Esophagus squamous epithelium (tissue), 5 donors: Measurements from ENCODE around the gene PBOV1. TPM values are rescaled to one million over a fixed set of nuclear protein-coding genes. Genes with fewer than 3 reads are reported as not detected.

Experiments
- DNase-seq: peaks from one replicate; lab custom pipeline; 2025; lab: John Stamatoyannopoulos, UW
- H3K27ac ChIP-seq, 4 donors: fragments of 200-600 bp; sonication (generic); one replicate each; pipeline ENCODE4 v1.5.1; 2016 to 2019; ENCODE audit warnings: mild to moderate bottlenecking in 1 of 4
- H3K27me3 ChIP-seq, 4 donors: fragments of 200-600 bp; sonication (generic); 1 replicate in 3 of 4; 2 replicates in 1 of 4; pipeline versions ENCODE4 v1.5.1 to v1.6.0; 2017 to 2021; ENCODE audit warnings: antibody characterized with exemption in 1 of 4
- H3K36me3 ChIP-seq, 3 donors: fragments of 200-600 bp; sonication (generic); one replicate each; pipeline ENCODE4 v1.5.1; 2016 to 2019
- H3K4me1 ChIP-seq, 3 donors: fragments of 200-600 bp; sonication (generic); one replicate each; pipeline ENCODE4 v1.5.1; 2017 to 2019
- H3K4me3 ChIP-seq, 4 donors: fragments of 200-600 bp; sonication (generic); 1 replicate in 3 of 4; 2 replicates in 1 of 4; pipeline ENCODE4 v1.5.1; 2016 to 2019; ENCODE audit warnings: mild to moderate bottlenecking in 2 of 4, moderate library complexity in 1 of 4
- H3K9me3 ChIP-seq, 3 donors: fragments of 200-600 bp; sonication (generic); one replicate each; pipeline ENCODE4 v1.5.1; 2016 to 2019
- CTCF ChIP-seq, 6 experiments: fragments of 450-650 bp in 4 of 6; fragments of 200-600 bp in 2 of 6; sonication (generic) in 2 of 6; IDR thresholded peaks; one replicate each; pipeline ENCODE4 v1.5.1; 2016 to 2019; ENCODE audit warnings: antibody characterized with exemption in 6 of 6, mild to moderate bottlenecking in 4 of 6, moderate library complexity in 4 of 6
- POLR2A ChIP-seq, 4 donors: fragments of 450-650 bp; IDR thresholded peaks; one replicate each; pipeline ENCODE4 v1.6.1; 2017; ENCODE audit warnings: antibody characterized with exemption in 4 of 4, mild to moderate bottlenecking in 4 of 4, moderate library complexity in 3 of 4
- WGBS, 2 donors: methylation state at CpG; one replicate each; pipeline ENCODE4 v1.1.5; 2018; 5-methylcytosine and 5-hydroxymethylcytosine counted together
- intact Hi-C: fragments of 100-400 bp; cut with DNase I; formaldehyde crosslinking; loops from one replicate; pipeline ENCODE4 v1.15.0; 2022
- total RNA-seq, 4 donors: library from RNA; depleted of rRNA; stranded (reverse); fragments of >200 nt; gene quantifications; one replicate each; pipeline ENCODE4 v1.1.0, GENCODE V29; 2016
- donor health status: DM: yes; HTN: yes; CAD: no.

Gene PBOV1
- total RNA-seq, 4 donors from 2014 or later: not detected

- 73% methylated on average over 7 to 8 of the region's 8 CpGs for WGBS, 2 donors
- no peak overlapping the region for H3K4me3 ChIP-seq
- peaks cover 0 to 2% (median 0%) of the 10 kb centered on the region in 3 donors for H3K4me1 ChIP-seq
- no peak for DNase-seq
- peaks cover 0 to 5% (median 0%) of the 10 kb centered on the region in 3 donors for H3K9me3 ChIP-seq
- H3K27me3 ChIP-seq: no peaks in the 10 kb centered on the region
- H3K36me3 ChIP-seq: no peaks in the 10 kb centered on the region
- intact Hi-C loops: no loop called here
- no peak overlapping the region for H3K27ac ChIP-seq
- TF ChIP-seq POLR2A (IDR thresholded peaks at IDR 0.05) (no peak), CTCF (IDR thresholded peaks at IDR 0.05) (no peak)
Observed at GRCh38 chr6:138182939-138183789, 35.1 kb downstream of the PBOV1 start.

GRCh38 chr6:138176652-138177232 is 41.5 kb downstream of the PBOV1 start:
- Histone ChIP-seq H3K27me3 (peaks cover 0 to 4% (median 0%) of the 10 kb centered on the region in 4 donors), H3K36me3 (no peaks in the 10 kb centered on the region), H3K27ac (no peak overlapping the region), H3K4me3 (no peak overlapping the region), H3K4me1 (no peaks in the 10 kb centered on the region), H3K9me3 (peaks cover 0 to 20% (median 15%) of the 10 kb centered on the region in 3 donors)
- WGBS, 2 donors: 93 to 96% methylated on average over 2 of the region's 2 CpGs
- no peak for DNase-seq
- intact Hi-C loops: no loop called here
- no peak for TF ChIP-seq POLR2A (IDR thresholded peaks at IDR 0.05)
- TF ChIP-seq CTCF (IDR thresholded peaks at IDR 0.05): no peak

GRCh38 chr6:138175596-138175995 is 42.7 kb downstream of the PBOV1 start:
- Histone ChIP-seq H3K36me3 (no peaks in the 10 kb centered on the region), H3K4me3 (no peak overlapping the region), H3K27ac (no peak overlapping the region), H3K9me3 (peaks cover 0 to 20% (median 15%) of the 10 kb centered on the region in 3 donors), H3K4me1 (no peaks in the 10 kb centered on the region), H3K27me3 (peaks cover 0 to 4% (median 0%) of the 10 kb centered on the region in 4 donors)
- 77 to 88% methylated on average over 2 of the region's 2 CpGs for WGBS, 2 donors
- TF ChIP-seq CTCF (IDR thresholded peaks at IDR 0.05) (no peak), POLR2A (IDR thresholded peaks at IDR 0.05) (no peak)
- DNase-seq: no peak
- intact Hi-C loops: no loop called here

Other genes starting within 250 kb of the PBOV1 start
- 100 to 1,000 TPM; 586 to 976 (median 833) TPM for gene PERP, start 111.1 kb downstream of the PBOV1 start, total RNA-seq
- 1 to 10 TPM in 2 of 4 donors, under 1 TPM in 2; 0.92 to 1.0 (median 0.99) TPM for gene ARFGEF3, start 56.6 kb downstream of the PBOV1 start, total RNA-seq
- gene SMIM28, start 159.4 kb upstream of the PBOV1 start, total RNA-seq: not detected
- 100 to 1,000 TPM in 2 of 4 donors, 10 to 100 TPM in 2; 62.1 to 193 (median 90.8) TPM for gene HEBP2, start 185.7 kb upstream of the PBOV1 start, total RNA-seq